HG02870 (cell line): ENCODE measurements around the gene BAHCC1.
A peak's percentile ranks its signal among the peaks of the same experiment; 100 is the strongest.

Source experiments
- ATAC-seq: cut with Tn5 transposase; IDR thresholded peaks from one replicate; pipeline ENCODE4 v1.9.1; 2021; ENCODE audit warnings: mild to moderate bottlenecking, moderate library complexity; ENCODE audit not compliant: unreplicated experiment

BAHCC1 gene

DNA sequence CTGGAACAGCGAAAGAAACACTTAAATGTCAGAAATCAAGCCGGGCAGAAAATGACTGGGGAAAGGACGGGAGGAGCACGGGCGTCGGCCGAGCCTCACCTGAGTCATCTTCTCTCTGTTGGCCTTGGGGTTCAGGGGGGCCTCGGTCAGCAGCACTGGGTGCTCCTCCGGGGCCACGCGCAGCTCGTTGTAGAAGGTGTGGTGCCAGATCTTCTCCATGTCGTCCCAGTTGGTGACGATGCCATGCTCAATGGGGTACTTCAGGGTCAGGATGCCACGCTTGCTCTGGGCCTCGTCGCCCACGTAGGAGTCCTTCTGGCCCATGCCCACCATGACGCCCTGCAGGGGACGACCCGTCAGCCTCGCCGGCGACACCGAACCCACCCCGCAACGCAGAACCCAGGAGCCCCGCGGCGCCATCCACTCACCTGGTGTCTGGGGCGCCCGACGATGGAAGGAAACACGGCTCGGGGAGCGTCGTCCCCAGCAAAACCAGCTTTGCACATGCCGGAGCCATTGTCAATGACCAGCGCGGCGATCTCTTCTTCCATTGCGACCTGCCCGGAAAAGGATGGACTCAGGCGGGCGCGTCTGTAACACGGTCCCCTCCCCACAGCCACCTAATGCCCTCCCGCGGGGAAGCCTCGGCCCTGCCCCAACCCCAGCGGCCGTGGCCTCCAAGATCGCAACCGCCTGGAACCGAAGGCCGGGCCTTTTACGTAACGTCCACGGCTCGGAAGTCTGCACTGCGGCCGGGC lies 116.7 kb downstream of the BAHCC1 start:
- no peak for ATAC-seq

DNA sequence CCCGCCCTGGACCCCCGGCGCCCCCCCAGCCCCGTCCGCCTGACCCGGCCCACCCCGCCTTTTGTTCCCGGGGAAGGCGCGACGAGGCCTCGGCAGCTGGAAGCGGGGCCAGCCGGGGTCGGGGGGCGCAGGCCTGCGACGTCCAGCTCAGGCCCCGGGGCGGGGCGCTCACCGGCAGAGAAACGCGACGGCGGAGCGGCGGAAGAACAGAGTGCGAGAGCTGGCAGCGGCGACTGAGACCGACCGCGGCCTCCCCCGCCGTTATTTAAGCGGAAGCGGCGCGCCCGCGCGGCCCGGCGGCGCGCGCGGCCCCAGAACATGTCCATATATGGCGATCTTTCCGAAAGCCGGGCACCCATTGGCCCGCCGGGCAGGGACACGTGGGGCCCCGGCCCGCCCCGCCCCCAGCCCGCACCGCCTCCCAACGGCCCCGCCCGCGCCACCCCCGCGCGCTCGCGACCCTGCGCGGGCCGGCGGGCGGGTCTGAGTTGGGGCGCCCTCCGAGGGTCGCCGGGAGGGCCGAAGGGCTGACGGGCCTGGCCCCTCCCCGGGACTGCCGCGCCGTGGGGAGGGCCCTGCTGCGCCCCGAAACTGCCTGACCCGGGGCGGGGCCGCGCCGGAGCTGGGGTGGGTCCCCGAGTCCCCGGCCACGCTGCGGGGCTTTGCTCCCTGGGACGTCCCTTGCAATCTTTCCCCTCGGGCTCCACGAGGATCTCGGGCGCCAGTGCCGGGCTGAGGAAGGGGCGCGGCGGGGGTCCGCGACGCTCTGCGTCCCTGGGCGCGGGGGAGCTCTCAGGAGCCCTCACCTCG lies 117.5 kb downstream of the BAHCC1 start, which contains the start of gene ACTG1:
Gene ACTG1, minus strand, starts transcription at position 238 of the 810 bp plus-strand sequence. CDS start 445 bp downstream, outside the sequence.
- peak; percentile 47 for ATAC-seq

DNA sequence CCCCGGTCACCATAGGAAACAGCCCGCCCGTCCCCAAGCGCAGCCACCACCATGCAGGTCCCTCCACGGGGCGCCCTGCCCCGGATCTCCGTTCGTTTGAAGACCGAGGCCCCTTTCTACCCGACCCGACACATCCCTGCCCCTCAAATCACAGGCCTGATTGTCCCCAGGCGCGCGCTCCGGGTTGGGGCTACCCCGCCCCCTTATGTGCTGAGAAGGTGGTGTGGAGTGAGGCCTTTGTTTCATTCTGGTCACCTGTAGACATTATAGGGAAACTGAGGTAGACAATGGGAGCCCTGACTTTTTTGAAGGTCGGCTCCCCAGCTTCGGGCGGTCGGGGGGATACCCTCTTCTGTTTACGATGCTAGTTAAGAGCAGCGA lies 118.1 kb downstream of the BAHCC1 start:
- ATAC-seq: no peak

DNA sequence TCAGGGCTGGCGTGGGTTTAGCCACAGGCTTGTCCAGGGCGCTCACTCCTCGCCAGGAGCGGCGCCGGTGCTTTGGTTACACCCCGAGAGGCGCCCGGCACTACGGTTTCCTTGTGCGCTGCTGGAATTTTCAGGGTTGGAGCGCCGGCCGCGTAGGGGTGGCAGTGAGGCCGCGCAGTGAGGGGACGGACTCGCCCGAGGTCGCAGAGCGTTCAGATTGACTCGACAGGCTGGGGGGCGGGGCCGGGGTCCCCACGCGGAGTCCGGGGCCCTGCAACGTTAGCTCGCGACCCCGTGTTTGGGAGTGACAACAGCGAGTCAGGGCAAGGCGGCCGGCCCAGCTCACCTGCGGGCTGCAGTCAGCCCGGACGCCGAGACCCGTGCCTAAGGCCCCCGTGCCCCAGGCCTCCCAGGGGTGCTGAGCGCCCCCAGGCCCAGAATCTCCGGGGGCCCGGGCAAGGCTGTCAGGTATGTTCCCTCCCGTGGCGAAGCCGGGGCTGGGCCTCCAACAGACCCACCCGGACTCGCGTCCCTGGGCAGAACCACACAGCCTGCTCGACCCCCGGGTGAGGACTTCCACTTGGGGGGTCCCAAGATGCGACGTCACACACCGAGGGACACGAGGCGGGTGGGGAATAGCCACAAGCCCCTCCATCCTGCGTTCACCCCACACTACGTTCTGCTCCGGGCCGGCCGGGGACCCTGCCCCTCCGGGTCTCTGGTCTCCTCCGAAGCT lies 118.7 kb downstream of the BAHCC1 start:
- ATAC-seq: no peak

DNA sequence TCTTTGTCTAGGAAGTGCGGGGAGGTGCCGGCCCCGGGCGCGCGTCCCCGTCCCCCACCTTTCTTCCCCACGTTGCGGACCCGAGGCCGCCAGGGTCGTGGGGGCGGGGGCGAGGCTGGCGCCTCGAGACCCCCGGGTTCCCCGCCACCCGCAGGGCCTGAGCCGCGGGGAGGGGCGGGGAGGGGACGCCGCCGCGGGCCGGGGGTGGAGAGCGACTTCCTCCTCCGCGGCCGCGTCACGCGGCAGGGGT lies 119.2 kb downstream of the BAHCC1 start:
- no peak for ATAC-seq

DNA sequence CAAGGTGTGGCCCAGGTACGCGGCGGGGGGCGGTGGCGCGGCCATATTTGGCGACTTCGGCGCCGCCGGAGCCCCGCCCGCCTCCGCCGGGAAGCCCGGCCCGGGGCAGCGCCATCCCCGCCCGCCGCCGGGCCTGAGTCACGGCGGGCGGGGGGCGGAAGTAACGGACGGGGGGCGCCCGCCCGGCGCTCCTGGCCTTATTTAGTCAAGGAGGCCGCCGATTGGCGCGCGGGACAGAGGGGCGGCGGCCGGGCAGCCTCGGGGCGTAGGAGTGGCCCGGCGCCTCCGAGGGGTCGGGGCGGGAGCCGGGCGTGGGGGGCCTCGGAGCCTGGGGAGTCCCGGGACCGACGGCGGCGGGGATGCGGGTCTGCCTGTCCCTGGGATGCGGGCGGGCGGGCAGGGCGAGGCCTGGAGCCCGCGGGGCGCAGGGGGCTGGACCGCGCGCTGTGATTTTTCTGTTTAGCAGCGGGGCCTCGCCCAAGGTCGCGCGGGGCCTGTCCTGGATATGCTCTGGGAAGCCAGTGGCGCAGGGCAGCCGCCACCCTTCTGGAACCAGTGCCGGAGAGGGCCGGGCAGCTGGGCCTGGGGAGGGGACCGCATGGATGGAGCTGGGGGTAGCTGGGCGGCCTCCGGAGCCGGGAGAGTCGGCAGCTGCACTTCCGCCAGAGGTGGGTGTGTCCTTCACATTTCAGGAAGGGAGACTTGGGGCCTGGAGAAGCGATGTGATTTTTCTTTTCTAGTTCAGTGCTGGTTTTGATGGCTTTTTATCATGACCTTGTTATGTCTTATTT lies 119.7 kb downstream of the BAHCC1 start:
- no peak for ATAC-seq

DNA sequence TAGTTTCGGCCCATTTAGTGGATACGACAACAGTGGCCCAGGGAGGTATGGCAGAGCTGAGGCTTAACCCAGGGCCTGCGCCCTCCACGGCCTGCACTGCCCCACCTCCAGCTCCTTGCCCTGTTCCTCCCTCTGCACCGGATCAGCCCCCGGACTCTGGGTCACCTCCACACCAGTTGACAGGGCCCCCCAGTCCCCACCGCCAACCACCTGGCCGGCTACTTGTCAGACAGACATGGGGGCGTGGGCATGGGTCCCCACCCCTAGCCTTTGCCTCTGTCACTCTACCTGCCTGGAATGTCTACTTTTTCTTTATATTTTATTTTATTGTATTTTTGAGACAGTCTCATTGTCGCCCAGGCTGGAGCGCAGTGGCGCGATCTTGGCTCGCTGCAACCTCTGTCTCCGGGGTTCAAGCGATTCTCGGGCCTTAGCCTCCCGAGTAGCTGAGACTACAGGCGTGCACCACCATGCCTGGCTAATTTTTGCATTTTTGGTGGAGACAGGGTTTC lies 120.3 kb downstream of the BAHCC1 start:
- ATAC-seq: no peak
